Measurements from ENCODE around the gene MAP7D2.
A peak's percentile ranks its signal among the peaks of the same experiment; 100 is the strongest.

MAP7D2 gene

GRCh38 chrX:20112022-20112774 is 4.5 kb downstream of the MAP7D2 start:
- no peak for DNase-seq (ENCODE audit: low spot score)

DNA sequence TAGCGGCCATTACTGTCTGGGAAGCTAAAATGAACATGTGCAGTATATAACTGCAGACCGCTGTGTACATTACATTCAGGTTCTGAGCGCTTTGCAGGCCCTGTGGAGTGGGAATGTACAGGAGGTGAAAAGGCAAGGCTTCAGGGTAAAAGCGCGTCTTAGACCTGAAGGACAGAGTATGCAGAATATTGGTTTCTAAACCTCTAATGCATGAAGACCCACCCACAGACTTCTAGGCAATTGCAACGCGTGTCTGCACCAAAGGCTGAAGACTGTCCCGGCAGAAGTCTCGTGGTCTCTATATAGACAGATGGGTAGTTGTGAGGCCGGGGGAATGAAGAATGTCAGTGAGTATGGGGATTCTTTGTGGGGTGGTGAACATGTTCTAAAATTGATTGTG is 5.4 kb downstream of the MAP7D2 start:
- no peak for DNase-seq (ENCODE audit: low spot score)

GRCh38 chrX:20101934-20102581 is 14.6 kb downstream of the MAP7D2 start:
- no peak for DNase-seq (ENCODE audit: low spot score)

DNA sequence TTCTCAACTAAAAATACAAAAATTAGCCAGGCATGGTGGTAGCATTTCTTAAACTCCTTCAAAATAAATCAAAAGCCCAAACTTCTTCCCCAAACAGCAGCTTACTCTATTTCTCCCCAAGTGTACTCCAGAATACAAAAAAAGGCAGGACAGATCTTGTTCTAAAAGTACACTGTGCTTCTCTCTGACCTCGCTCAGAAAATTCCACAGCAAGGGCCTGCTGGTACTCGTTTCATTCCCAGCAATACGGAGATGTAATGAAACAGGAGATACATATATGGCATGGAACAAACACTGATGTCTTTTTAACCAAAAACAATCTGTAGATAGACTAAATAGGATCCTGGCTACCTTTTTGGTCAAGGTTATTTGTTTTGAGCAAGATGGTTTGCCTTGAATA is 25.2 kb downstream of the MAP7D2 start:
- DNase-seq (ENCODE audit: low spot score), result no peak

- no peak for DNase-seq (ENCODE audit: low spot score)
Measured at GRCh38 chrX:20089845-20090244, 26.9 kb downstream of the MAP7D2 start.

- DNase-seq (ENCODE audit: low spot score), result no peak
Measured at GRCh38 chrX:20080277-20080676, 36.4 kb downstream of the MAP7D2 start.

- DNase-seq (ENCODE audit: low spot score), result no peak
Measured at GRCh38 chrX:20071511-20072079, 45.1 kb downstream of the MAP7D2 start.

GRCh38 chrX:20067709-20068561 is 48.8 kb downstream of the MAP7D2 start:
- DNase-seq (ENCODE audit: low spot score), result peak; percentile 26

GRCh38 chrX:20066968-20067708 is 49.6 kb downstream of the MAP7D2 start:
- no peak for DNase-seq (ENCODE audit: low spot score)

DNA sequence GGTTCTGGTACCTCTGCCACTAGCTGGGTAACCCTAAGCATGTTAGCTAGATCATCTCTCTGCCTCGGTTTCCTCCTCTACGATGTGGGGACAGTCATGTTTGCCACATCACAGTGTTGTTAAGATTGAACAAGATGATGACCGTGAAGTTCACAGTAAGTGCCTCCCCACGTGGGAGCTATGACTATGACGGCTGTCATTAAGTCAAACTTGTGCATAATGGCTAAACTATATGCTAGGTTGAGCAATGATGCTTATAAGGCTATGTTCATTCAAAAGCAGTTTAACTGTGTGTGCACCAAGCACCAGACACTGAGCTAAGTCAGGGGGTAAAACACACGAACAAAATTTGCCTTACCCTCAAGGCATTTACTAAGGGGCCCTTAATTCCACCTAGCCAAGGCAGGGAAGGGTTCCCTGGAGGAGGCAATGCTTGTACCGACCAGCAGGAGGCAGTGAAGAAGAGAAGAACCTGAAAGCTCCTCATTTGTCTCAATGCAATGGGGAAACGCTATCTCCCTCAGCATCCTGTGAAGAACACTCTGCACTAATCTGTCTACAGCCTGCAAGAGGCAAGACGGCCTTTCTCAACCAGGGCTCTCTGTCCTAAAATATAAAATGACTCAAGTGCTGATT is 52.9 kb downstream of the MAP7D2 start:
- no peak for DNase-seq (ENCODE audit: low spot score)

DNA sequence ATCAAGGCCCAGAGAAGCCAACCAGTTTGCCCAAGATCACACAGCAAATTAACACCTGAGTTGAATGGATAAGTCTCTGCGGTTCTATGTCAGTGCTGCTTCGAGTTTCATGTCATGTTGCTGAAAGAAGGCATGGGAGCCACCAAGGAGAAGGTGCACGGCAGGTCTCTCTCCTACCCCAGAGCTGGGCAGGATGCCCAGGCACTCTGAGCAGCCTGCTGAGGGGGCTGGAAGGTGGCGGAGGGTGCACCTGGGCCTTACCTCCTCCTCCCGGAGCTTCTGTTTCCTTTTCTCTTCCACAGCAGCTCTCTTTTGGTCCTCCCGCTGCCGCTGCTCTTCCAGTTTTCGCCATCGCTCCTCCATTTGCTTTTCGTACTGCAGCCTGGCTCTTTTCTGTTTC is 53.6 kb downstream of the MAP7D2 start:
- no peak for DNase-seq (ENCODE audit: low spot score)

DNA sequence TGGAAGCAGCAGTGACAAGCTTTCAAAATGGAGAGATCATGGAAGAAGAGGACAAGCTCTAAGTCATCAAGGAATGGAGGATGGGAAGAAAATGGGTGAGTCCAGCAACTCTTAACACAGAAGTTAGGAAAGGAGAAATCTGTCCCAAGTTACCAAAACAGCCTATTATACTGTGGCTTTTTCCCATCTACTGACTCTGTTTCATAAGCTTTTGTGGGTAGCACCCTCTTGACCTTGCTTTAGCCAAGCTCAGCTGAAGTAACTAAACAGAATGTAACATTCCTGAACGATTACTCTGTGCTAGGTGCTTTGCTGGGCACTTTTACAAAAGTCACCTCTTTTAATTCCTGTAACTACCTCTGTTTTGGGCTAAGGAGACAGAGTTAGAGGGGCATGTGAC is 54.9 kb downstream of the MAP7D2 start:
- no peak for DNase-seq (ENCODE audit: low spot score)

DNA sequence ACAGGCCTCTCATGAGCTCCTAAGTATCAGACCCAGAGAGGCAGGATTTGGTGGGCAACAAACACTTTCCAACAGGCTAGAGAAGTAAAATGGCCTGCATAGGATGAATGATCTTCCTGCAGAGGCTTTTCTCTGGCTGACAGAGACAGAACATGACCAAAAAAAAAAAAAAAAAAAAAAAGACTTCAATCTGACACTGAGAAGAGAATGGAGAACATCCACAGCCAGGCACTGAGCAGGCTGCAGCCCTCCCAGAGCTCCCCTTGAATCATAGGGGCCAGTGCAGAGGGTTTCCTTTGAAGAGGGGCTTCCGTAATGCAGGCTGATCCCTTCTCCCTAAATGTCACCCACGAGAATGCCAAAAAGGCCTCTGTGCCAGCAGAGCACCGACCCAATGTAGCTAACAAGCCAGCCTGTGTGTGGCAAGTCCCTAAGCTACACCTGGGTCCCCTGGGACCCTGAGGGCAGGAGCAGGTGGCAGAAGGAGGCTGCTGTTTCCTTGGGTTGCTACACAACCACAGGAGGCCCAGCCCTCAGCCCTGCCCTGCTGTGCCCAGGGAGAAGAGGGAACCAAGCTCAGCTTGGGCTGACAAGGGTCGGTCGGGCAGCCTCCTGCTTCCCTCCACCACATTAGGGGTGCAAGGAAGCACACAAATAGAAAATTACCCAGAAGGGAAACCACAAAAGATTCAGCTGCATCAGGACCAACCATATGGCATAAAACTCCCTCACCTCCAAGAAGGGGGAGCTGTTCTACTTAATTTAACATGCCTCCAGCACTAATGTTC is 55.6 kb downstream of the MAP7D2 start:
- DNase-seq (ENCODE audit: low spot score), result no peak

DNA sequence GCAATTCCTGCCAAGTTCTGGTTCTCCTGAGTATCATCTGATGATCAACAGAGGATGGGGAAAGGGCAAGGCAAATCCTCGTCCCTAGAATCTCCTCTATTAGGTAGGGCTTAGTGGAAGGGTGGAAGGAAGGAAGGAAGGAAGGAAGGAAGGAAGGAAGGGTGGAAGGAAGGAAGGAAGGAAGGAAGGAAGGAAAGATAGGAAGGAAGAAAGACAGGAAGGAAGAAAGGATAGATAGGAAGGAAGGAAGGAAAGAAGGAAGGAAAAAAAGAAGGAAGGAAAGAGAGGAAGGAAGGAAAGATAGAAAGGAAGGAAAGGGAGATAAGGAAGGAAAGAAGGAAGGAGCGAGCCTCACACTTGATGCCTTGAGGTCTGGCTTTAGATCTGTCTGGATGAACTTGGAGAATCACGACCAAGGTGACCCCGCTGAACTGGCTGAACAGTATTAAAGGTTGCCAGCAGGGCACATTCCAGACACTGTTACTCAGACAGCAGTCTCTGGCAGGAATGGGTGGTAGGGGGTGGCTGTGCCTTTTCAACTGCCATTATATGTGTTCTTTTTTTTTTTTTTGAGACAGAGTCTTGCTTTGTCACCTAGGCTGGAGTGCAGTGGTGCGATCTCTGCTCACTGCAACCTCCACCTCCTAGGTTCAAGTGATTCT is 57.1 kb downstream of the MAP7D2 start:
- DNase-seq (ENCODE audit: low spot score), result no peak

DNA sequence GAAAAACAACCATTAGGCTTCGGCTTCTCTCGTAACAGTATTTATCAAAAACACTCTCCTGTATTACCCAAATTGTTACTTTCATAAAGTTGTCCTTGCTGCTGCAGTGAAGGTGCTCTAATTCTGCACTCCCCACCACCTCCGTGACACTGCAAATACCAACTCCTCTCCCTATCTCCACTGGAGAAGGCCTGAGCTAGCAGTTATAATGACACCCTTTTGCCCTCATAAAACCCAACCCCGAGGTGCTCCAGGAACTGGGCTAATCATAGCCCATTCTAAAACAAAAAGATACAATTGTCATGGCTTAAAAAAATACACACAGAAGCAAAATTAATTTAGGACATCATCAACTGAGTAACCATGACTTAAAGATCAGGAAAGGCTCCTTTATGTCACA is 59.2 kb downstream of the MAP7D2 start:
- DNase-seq (ENCODE audit: low spot score), result no peak

GRCh38 chrX:20056704-20057103 is 60.0 kb downstream of the MAP7D2 start:
- DNase-seq (ENCODE audit: low spot score), result no peak

- no peak for DNase-seq (ENCODE audit: low spot score)
Measured at GRCh38 chrX:20053537-20053936, 63.2 kb downstream of the MAP7D2 start.

GRCh38 chrX:20046864-20047263 is 69.8 kb downstream of the MAP7D2 start:
- DNase-seq (ENCODE audit: low spot score), result no peak

- peak; percentile 26 for DNase-seq (ENCODE audit: low spot score)
Measured at GRCh38 chrX:20046223-20046622, 70.5 kb downstream of the MAP7D2 start.

GRCh38 chrX:20042221-20042620 is 74.5 kb downstream of the MAP7D2 start:
- no peak for DNase-seq (ENCODE audit: low spot score)

Data from globus pallidus (tissue), 1 donor.